ENCODE results near the gene PEX7. TPM values are rescaled to one million over a fixed set of nuclear protein-coding genes. Genes with fewer than 3 reads are reported as not detected.
"Not testable (repeated sequence)": the region's sequence is repeated elsewhere in the genome, so short reads cannot be mapped to it uniquely, and the experiment has no call there.

The PEX7 gene
- total RNA-seq, 1 donor from 2014 or later: 20.0 TPM

DNA sequence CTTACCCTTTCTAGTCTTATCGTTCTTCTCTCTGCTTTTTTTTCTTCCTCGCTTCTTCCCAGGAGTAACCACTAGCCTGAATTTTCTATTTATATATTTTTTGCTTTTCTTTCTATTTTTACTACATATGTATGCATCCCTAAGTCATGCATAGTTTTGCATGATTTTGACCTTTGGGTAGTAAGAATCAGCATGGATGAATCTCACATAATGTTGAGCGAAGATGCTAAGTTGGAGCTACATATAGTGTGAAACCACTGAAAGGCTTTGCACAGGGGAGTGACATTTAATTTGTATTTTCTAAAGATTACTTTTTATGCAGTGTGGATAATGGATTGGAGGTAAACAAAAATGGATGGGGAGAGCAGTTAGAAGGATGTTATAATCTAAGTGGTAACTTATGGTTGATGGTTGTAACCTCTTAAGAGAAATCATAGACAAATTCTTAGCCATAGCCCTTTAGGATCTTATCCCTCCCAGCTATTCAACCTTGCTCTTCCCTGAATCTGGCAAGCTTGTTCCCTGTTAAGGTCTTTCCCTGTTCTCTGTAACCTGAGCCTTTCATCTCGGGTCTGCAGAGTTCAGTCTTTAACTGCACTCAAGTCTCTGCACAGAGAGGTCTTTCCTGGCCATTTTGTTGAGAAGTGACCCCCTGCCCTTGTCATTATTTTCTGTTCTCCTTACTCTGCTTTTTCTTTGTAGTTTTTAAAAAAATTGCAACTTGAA lies 18.0 kb downstream of the PEX7 start:
- TF ChIP-seq, protein P1, sequence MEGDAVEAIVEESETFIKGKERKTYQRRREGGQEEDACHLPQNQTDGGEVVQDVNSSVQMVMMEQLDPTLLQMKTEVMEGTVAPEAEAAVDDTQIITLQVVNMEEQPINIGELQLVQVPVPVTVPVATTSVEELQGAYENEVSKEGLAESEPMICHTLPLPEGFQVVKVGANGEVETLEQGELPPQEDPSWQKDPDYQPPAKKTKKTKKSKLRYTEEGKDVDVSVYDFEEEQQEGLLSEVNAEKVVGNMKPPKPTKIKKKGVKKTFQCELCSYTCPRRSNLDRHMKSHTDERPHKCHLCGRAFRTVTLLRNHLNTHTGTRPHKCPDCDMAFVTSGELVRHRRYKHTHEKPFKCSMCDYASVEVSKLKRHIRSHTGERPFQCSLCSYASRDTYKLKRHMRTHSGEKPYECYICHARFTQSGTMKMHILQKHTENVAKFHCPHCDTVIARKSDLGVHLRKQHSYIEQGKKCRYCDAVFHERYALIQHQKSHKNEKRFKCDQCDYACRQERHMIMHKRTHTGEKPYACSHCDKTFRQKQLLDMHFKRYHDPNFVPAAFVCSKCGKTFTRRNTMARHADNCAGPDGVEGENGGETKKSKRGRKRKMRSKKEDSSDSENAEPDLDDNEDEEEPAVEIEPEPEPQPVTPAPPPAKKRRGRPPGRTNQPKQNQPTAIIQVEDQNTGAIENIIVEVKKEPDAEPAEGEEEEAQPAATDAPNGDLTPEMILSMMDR (IDR thresholded peaks at IDR 0.05; ENCODE audit: insufficient read depth, low read length, severe bottlenecking): no peak
- H3K4me3 ChIP-seq (ENCODE audit: low read depth, low read length): no peak overlapping the region
- H3K27me3 ChIP-seq (ENCODE audit: control insufficient read depth, insufficient read depth, low read length): no peaks in the 10 kb centered on the region
- DNase-seq (ENCODE audit: low read depth) (no peak), FAIRE-seq (no peak)
- no peaks in the 10 kb centered on the region for H3K36me3 ChIP-seq (ENCODE audit: control insufficient read depth, insufficient read depth, low read length)

DNA sequence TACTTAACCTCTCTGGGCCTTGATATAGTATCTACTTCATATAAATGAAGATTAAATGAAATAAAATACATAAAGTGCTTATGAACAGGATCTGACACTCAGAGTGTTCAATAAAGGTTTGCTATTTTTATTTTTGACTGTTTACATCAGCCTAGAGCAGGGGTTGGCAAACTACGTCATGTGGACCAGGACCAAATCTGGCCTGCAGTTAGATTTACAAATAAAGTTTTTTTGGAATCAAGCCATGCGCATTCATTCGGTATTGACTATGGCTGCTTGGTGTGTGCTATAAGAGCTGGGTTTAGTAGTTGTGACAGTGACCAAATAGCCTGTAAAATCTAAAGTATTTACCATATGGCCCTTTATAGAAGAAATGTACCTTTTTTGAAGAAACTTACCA lies 20.8 kb downstream of the PEX7 start:
- FAIRE-seq: no peak
- DNase-seq (ENCODE audit: low read depth): no peak
- Histone ChIP-seq H3K4me3 (ENCODE audit: low read depth, low read length) (no peak overlapping the region), H3K36me3 (ENCODE audit: control insufficient read depth, insufficient read depth, low read length) (no peaks in the 10 kb centered on the region), H3K27me3 (ENCODE audit: control insufficient read depth, insufficient read depth, low read length) (no peaks in the 10 kb centered on the region)
- TF ChIP-seq, protein P1 (IDR thresholded peaks at IDR 0.05; ENCODE audit: insufficient read depth, low read length, severe bottlenecking): no peak

DNA sequence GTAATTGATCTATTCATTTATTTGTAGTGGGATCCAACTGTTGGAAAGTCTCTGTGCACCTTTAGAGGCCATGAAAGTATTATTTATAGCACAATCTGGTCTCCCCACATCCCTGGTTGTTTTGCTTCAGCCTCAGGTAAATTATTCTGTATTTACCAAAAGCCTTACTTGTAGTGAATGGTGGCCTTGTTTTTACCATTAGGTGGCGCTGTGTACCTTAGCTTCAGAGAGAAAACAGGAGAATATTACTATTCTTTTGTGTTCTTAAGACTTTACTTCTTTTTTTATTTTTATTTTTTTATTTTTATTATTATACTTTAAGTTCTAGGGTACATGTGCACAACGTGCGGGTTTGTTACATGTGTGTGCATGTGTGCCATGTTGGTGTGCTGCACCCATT lies 23.7 kb downstream of the PEX7 start:
- Histone ChIP-seq H3K27me3 (ENCODE audit: control insufficient read depth, insufficient read depth, low read length) (no peaks in the 10 kb centered on the region), H3K36me3 (ENCODE audit: control insufficient read depth, insufficient read depth, low read length) (no peaks in the 10 kb centered on the region), H3K4me3 (ENCODE audit: low read depth, low read length) (no peak overlapping the region)
- TF ChIP-seq, protein P1 (IDR thresholded peaks at IDR 0.05; ENCODE audit: insufficient read depth, low read length, severe bottlenecking): peak; percentile 64
- FAIRE-seq (no peak), DNase-seq (ENCODE audit: low read depth) (peak; percentile 64)

DNA sequence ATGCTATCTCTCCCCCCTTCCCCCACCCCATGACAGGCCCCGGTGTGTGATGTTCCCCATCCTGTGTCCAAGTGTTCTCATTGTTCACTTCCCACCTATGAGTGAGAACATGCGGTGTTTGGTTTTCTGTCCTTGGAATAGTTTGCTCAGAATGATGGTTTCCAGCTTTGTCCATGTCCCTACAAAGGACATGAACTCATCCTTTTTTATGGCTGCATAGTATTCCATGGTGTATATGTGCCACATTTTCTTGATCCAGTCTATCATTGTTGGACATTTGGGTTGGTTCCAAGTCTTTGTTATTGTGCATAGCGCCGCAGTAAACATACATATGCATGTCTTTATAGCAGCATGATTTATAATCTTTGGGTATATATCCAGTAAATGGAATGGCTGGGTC lies 24.1 kb downstream of the PEX7 start:
- not testable (repeated sequence) for H3K36me3 ChIP-seq (ENCODE audit: control insufficient read depth, insufficient read depth, low read length); FAIRE-seq; H3K27me3 ChIP-seq (ENCODE audit: control insufficient read depth, insufficient read depth, low read length); H3K4me3 ChIP-seq (ENCODE audit: low read depth, low read length); DNase-seq (ENCODE audit: low read depth)

DNA sequence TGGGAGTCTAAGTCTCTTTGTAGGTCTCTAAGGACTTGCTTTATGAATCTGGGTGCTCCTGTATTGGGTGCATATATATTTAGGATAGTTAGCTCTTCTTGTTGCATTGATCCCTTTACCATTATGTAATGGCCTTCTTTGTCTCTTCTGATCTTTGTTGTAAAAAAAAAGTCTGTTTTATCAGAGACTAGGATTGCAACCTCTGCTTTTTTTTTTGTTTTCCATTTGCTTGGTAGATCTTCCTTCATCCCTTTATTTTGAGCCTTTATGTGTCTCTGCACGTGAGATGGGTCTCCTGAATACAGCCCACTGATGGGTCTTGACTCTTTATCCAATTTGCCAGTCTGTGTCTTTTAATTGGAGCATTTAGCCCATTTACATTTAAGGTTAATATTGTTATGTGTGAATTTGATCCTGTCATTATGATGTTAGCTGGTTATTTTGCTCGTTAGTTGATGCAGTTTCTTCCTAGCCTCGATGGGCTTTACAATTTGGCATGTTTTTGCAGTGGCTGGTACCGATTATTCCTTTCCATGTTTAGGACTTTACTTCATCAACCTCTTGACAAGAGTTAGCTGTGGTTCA lies 27.7 kb downstream of the PEX7 start:
- not testable (repeated sequence) for FAIRE-seq; H3K36me3 ChIP-seq (ENCODE audit: control insufficient read depth, insufficient read depth, low read length); H3K4me3 ChIP-seq (ENCODE audit: low read depth, low read length); DNase-seq (ENCODE audit: low read depth); H3K27me3 ChIP-seq (ENCODE audit: control insufficient read depth, insufficient read depth, low read length)

DNA sequence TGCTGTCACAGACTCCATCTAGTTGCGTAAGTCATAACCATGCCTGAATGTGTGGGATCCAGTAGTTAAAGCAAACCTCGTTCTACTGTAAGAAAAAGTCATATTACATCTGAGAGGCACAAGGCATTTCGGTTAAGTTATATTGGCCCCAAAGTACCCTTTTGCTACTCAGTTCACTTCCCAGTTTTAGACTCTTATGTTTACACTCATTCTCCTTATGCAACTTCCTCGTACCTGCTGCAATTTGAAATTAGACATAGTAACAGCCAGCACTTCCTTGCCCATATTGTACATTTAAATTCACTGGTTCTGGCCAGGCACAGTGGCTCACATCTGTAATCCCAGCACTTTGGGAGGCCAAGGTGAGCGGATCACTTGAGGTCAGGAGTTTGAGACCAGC lies 37.0 kb downstream of the PEX7 start:
- H3K36me3 ChIP-seq (ENCODE audit: control insufficient read depth, insufficient read depth, low read length): no peaks in the 10 kb centered on the region
- H3K27me3 ChIP-seq (ENCODE audit: control insufficient read depth, insufficient read depth, low read length): no peaks in the 10 kb centered on the region
- FAIRE-seq: no peak
- H3K4me3 ChIP-seq (ENCODE audit: low read depth, low read length): no peak overlapping the region
- DNase-seq (ENCODE audit: low read depth): no peak
- TF ChIP-seq, protein P1 (IDR thresholded peaks at IDR 0.05; ENCODE audit: insufficient read depth, low read length, severe bottlenecking): no peak

DNA sequence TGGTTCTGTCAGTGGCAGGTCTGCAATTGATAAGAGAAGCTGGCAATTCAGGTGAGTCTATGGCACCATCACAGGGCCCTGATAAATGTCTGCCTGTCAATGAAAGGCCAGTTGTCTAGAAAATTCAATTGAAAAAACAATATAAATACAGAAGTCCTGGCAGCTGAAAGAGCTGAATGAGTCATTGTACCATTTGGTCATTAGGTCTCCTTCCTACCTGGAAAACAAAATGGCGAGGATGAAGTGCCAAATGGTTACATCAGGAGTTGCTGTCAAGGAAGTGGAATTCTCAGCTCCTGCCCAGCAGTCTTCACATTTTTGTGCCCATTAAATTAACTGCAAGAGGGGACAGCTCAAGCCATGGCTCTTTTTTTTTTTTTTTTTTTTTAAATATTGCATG lies 37.7 kb downstream of the PEX7 start:
- no peak overlapping the region for H3K4me3 ChIP-seq (ENCODE audit: low read depth, low read length)
- H3K36me3 ChIP-seq (ENCODE audit: control insufficient read depth, insufficient read depth, low read length): no peaks in the 10 kb centered on the region
- H3K27me3 ChIP-seq (ENCODE audit: control insufficient read depth, insufficient read depth, low read length): no peaks in the 10 kb centered on the region
- DNase-seq (ENCODE audit: low read depth) (peak; percentile 33), FAIRE-seq (no peak)
- TF ChIP-seq, protein P1 (IDR thresholded peaks at IDR 0.05; ENCODE audit: insufficient read depth, low read length, severe bottlenecking): no peak

Data from bronchial epithelial cell (primary cell).